Stimulated activated CD8-positive, alpha-beta memory T cell treated with anti-CD3 and anti-CD28 coated beads, Interleukin-7, amount 100 ng/mL, for 48 hours (primary cell): Measurements from ENCODE around the gene MYO3B.
"Not testable (repeated sequence)": the region's sequence is repeated elsewhere in the genome, so short reads cannot be mapped to it uniquely, and the experiment has no call there.

Experiments
- DNase-seq, 2 donors: peaks; one replicate each; pipeline ENCODE4 v3.0.0-alpha.2; 2020; ENCODE audit warnings: low read depth in 1 of 2; ENCODE audit errors: extremely low read depth in 1 of 2

The MYO3B gene

GRCh38 chr2:170535552-170535951, 357.6 kb downstream of the MYO3B start:
- DNase-seq, result no peak

DNA sequence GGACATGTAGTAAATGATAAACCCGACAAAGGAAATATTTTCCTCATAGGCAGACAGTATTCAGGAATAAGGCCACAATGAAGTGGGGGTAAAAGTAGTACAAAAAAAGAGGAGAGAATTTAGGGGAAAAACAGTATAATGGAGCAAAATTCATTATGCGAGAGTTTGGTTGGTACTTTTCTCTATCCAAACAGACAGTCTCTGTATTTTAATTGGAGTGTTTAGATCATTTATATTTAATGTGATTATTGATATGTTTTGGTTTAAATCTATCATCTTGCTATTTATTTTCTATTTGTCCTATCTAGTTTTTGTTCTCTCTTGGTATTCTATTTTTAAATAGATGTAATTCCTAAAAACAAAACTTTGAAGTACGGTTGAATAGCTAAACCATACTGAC, 366.9 kb downstream of the MYO3B start:
- DNase-seq, result no peak

DNA sequence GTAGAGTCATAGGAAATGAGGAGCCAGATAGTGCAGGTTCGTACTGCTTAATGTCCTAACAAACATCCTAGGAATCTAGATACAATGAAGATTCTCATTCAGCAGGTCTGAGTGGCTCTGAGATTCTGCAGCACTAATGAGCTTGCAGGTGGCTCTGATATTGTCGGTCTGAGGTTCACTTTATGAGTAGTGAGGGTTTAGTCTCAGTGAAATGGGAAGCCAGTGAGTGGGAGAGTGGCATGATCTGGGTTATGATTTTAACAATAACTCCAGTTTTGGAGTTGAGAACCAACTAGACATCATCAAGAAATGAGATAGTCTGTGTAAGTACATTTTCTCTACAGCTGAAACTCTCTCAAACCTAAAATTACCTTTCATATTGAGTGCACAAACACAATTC, 370.4 kb downstream of the MYO3B start:
- DNase-seq, result no peak

DNA sequence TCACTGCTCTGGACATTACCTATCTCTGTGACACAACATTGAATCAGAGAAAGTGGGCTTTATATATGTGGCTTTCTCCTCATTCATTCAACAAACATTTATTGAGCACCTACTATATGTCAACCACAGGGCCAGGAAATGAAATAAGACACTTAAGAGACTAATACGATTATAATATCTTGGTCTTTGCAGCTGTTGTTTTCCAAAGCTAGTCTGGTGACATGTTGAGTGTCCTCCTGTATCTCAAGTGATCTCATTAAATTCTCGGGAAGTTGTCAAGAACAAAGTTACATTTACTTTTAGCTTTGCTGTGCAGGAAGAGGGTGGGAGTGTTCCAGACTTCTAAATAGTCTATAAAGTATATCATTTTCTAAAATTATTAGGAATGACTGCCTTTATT, 372.6 kb downstream of the MYO3B start:
- no peak for DNase-seq

DNA sequence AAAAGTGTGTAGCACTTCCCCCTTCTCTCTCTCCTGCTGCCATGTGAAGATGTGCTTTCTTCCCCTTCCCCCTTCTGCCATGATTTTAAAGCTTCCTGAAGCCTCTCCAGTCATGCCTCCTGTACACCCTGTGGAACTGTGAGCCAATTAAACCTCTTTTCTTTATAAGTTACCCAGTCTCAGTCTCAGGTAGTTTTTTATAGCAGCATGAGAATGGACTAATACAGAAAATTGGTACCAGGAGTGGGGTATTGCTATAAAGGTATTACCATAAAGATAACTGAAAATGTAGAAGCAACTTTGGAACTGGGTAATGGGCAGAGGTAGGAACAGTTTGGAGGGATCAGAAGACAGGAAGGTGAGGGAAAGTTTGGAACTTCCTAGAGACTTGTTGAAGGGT, 374.0 kb downstream of the MYO3B start:
- not testable (repeated sequence) for DNase-seq

GRCh38 chr2:170553748-170554147, 375.8 kb downstream of the MYO3B start:
- DNase-seq, result no peak

DNA sequence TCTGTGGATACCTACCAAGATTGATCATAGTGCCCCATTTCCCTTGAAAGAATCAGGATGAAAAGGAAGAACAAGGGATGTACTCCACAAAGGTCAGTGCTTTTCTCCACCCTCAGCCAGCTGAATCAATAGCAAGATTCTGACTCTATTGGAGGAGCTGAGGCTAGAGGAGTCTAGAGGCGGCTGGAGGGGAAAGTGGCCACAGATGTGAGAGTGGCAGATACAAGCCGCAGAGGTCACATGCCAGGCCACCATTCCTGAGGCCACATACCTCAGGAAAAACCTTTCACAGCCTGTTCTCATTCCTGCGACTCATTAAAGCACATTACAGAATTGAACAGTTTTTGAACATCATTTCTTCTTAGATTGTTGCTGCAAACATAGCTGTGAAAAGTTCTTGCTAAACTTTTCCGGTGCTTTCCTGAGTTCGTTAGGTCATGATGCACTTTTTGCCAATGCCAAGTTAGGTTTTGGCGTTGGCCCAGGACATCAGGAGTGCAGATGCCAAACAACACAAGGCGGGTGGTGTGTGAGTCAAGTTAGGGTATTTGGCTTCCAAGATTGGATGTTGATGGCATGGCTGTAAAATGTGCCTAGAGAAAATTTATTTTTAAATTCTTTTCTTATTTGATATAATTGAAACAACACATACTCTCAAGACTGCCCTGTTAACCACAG, 376.5 kb downstream of the MYO3B start:
- DNase-seq, result no peak

GRCh38 chr2:170562928-170563327, 385.0 kb downstream of the MYO3B start:
- no peak for DNase-seq

GRCh38 chr2:170563401-170563800, 385.5 kb downstream of the MYO3B start:
- no peak for DNase-seq

DNA sequence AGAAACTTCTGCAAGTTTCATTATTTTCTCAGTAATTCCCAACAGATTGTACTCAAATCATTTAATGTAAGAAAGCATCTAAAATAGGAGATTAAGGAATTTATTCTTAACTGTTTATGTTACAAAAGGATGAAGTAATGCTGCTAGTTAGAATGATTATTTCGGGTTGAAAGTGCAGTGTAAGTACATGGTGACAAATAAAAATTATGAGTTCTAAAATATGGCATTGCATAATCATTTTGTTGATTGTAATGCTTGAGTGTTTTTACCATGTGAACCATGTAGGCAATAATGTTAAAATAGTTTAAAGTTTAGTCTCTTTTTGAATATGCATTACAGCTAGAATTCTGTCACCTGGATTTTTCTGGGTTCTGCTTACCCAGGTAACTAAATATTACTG, 388.2 kb downstream of the MYO3B start:
- DNase-seq, result no peak

- DNase-seq, result no peak
Measured at GRCh38 chr2:170567429-170567828, 389.5 kb downstream of the MYO3B start.

- no peak for DNase-seq
Measured at GRCh38 chr2:170568511-170568910, 390.6 kb downstream of the MYO3B start.

- DNase-seq, result no peak
Measured at GRCh38 chr2:170571612-170572011, 393.7 kb downstream of the MYO3B start.

GRCh38 chr2:170573671-170574070, 395.7 kb downstream of the MYO3B start:
- no peak for DNase-seq

- no peak for DNase-seq
Measured at GRCh38 chr2:170576296-170576695, 398.3 kb downstream of the MYO3B start.

- DNase-seq, result no peak
Measured at GRCh38 chr2:170577356-170577755, 399.4 kb downstream of the MYO3B start.

DNA sequence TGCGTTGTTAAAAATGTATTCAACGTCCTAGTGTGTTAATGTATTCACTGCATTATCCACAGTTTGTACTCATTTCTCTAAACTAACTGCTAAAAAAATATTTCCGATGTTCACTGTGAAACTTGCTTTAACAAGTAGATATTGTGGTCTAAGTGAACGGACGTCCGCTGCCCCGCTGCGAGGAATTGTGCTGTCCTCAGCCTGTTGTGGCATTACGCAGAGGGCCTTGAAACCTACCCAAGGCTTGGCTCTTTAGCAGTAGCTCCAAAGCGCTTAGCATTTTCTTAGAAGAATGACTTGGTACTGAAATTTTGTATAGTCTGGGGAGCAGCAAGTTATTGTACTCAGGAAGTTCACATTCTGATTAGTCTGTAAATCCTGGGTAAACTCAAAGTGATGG, 400.7 kb downstream of the MYO3B start:
- DNase-seq, result no peak

DNA sequence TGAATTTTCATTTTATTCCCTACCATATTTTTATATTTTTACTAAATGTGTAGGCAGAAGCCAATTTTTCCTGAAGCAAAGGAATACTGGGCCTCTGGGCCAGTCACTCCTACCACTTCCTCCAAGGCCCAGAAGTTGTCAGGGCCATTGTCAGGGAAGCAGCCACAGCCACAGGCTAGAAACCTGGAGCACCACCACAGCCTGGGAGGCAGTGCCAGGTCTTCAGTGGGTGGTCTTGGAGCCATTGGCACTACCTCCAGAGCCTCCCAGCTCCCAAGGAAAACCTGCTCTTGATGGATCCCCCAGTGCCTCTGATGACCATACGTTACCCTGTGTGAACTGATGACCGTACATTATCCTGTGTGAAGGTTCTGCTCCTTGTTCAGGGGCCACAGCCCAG, 401.6 kb downstream of the MYO3B start:
- DNase-seq, result no peak

GRCh38 chr2:170582313-170582712, 404.4 kb downstream of the MYO3B start:
- DNase-seq, result no peak

GRCh38 chr2:170582751-170583463, 405.0 kb downstream of the MYO3B start:
- no peak for DNase-seq

DNA sequence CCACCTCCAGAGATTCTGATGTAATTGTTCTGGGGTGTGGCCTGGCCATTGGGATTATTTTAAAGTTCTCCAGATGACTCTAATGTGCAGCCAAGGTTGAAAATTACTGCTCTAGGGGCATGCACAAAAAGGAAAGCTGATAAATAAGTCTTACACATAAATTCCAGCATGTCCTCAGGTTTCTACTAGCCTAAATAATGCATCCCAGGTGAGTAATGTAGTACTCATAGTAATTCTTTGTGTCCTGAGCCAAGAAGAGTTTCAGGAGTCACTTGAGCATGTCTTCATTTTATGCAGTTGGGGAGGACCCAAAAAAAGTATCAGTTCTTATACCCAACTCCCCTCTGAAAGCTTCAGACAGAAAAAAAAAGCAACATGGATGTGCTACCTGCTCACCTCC, 407.1 kb downstream of the MYO3B start:
- DNase-seq, result no peak

DNA sequence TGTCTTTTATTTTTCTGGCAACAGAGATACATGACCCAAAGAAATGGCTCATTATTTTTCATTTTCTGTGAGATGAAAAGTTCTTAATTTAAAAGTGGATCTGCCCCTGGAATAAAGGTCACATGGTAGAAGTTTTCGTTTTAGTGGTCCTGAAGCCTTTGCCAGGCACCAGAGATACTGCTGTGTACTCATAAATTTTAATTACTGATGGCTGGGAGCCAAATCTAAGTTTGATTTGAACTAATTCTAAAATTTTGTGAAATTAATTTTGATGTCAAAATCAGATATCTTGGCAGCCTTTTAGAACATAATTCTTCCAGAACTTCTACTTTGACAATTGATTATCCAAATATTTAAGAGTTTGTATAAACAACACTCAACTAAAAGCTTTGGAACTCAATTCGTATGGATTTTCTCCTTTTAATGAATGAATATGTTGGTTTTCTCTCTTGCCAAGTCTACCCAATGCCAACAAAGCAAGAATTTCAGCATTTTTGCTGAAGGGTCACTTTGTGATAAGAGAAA, 408.7 kb downstream of the MYO3B start:
- no peak for DNase-seq
